Fibroblast of skin of left biceps (primary cell): ENCODE results near the gene PIK3CD.
"Not testable (repeated sequence)": the region's sequence is repeated elsewhere in the genome, so short reads cannot be mapped to it uniquely, and the experiment has no call there.

Source experiments
- DNase-seq, 2 experiments: peaks; one replicate each; pipeline ENCODE4 v3.0.0-alpha.2; 2013; ENCODE audit warnings: low read depth in 2 of 2

Gene PIK3CD

GRCh38 chr1:9621032-9621431 lies 30.5 kb upstream of the PIK3CD start:
- no peak for DNase-seq

GRCh38 chr1:9624081-9624480 lies 27.4 kb upstream of the PIK3CD start:
- DNase-seq = no peak

GRCh38 chr1:9625030-9625429 lies 26.5 kb upstream of the PIK3CD start:
- not testable (repeated sequence) for DNase-seq

- DNase-seq = no peak
Observed at GRCh38 chr1:9626201-9626608, 25.3 kb upstream of the PIK3CD start.

GRCh38 chr1:9628541-9629444 lies 22.7 kb upstream of the PIK3CD start:
- DNase-seq = no peak

GRCh38 chr1:9629445-9630201 lies 21.9 kb upstream of the PIK3CD start:
- DNase-seq = no peak

GRCh38 chr1:9630331-9631111 lies 21.0 kb upstream of the PIK3CD start:
- no peak for DNase-seq

GRCh38 chr1:9631613-9632012 lies 19.9 kb upstream of the PIK3CD start:
- DNase-seq = no peak

GRCh38 chr1:9633493-9633892 lies 18.0 kb upstream of the PIK3CD start:
- no peak for DNase-seq

- DNase-seq = no peak
Observed at GRCh38 chr1:9634582-9634981, 16.9 kb upstream of the PIK3CD start.

GRCh38 chr1:9639227-9639626 lies 12.3 kb upstream of the PIK3CD start:
- no peak for DNase-seq

GRCh38 chr1:9643351-9644256 lies 7.9 kb upstream of the PIK3CD start:
- DNase-seq = no peak

- DNase-seq = no peak
Observed at GRCh38 chr1:9646037-9646436, 5.5 kb upstream of the PIK3CD start.

GRCh38 chr1:9648171-9648570 lies 3.4 kb upstream of the PIK3CD start:
- no peak for DNase-seq

- no peak for DNase-seq
Observed at GRCh38 chr1:9649769-9650168, 1.8 kb upstream of the PIK3CD start.

GRCh38 chr1:9651220-9651564 lies 339 bp upstream of the PIK3CD start:
- DNase-seq = no peak

GRCh38 chr1:9652379-9653209 lies 1.1 kb downstream of the PIK3CD start:
- DNase-seq = no peak

- no peak for DNase-seq
Observed at GRCh38 chr1:9653210-9653490, 1.6 kb downstream of the PIK3CD start.

GRCh38 chr1:9653491-9654050 lies 2.0 kb downstream of the PIK3CD start:
- DNase-seq = no peak
